Gastrocnemius medialis (tissue), 4 donors: ENCODE results near the gene RARA.

Experiments used
- POLR2A ChIP-seq, 2 donors: fragments of 450-650 bp; IDR thresholded peaks; one replicate each; pipeline ENCODE4 v1.6.1; 2017; ENCODE audit warnings: antibody characterized with exemption in 2 of 2, mild to moderate bottlenecking in 2 of 2, moderate library complexity in 2 of 2
- TF ChIP-seq, protein P1 (sequence below), 5 experiments: fragments of 450-650 bp in 3 of 5; fragments of 200-600 bp in 2 of 5; sonication (generic) in 2 of 5; IDR thresholded peaks in 4 of 5; conservative IDR thresholded peaks in 1 of 5; 1 replicate in 4 of 5; 2 replicates in 1 of 5; pipeline ENCODE4 v1.5.1; 2016 to 2019; ENCODE audit warnings: antibody characterized with exemption in 5 of 5, mild to moderate bottlenecking in 3 of 5, moderate library complexity in 3 of 5

DNA sequence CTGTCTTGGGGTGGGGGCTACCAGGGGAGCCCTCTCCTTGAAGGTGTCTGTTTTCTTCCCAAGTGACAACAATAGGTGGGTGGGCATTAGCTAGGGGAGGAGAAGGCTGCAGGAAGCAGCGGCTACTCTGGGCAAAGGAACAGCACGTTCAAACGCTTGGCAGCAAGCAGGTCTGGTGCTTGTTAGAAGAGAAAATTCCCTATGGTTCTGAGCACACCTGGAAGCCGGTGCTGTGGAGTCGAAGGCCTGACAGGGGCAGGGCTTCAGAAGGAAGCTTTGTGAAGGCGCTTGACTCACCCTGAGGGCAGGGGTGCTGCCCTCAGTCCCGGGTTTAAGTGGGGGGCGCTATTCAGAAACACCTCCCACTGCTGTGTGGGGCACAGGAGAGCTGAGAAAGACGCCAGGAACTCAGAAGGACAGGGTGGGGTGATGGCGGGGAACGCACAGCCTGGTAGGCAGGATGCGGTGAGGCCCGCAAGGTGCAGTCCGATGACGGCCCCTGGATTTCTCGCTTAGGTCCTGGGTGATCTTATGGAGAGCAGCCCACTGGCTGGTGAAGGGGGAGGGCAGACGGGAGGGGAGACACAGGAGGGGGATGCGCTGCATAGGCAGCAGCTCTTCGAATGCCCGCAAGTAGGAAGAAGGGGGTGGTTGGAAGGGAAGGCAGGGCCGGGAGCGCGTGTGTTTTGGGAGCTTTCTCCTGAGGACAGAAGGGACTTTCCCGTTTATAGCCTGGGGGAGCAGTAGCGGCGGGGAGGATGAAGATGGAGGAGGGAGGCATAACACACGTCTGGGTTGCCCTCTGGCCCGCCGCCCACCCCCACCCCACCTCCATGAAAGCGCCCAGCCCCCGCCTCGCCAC lies 52.3 kb downstream of the RARA start:
- TF ChIP-seq, protein P1, sequence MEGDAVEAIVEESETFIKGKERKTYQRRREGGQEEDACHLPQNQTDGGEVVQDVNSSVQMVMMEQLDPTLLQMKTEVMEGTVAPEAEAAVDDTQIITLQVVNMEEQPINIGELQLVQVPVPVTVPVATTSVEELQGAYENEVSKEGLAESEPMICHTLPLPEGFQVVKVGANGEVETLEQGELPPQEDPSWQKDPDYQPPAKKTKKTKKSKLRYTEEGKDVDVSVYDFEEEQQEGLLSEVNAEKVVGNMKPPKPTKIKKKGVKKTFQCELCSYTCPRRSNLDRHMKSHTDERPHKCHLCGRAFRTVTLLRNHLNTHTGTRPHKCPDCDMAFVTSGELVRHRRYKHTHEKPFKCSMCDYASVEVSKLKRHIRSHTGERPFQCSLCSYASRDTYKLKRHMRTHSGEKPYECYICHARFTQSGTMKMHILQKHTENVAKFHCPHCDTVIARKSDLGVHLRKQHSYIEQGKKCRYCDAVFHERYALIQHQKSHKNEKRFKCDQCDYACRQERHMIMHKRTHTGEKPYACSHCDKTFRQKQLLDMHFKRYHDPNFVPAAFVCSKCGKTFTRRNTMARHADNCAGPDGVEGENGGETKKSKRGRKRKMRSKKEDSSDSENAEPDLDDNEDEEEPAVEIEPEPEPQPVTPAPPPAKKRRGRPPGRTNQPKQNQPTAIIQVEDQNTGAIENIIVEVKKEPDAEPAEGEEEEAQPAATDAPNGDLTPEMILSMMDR (IDR thresholded peaks at IDR 0.05 in 4 of 5, conservative IDR thresholded peaks at IDR 0.05 in 1 of 5): no peak
- no peak for TF ChIP-seq POLR2A (IDR thresholded peaks at IDR 0.05)
